ENCODE results near the gene TUBA1A. TPM values are rescaled to one million over a fixed set of nuclear protein-coding genes. Genes with fewer than 3 reads are reported as not detected.

The TUBA1A gene
- total RNA-seq, 1 donor from 2014 or later: 102 TPM

DNA sequence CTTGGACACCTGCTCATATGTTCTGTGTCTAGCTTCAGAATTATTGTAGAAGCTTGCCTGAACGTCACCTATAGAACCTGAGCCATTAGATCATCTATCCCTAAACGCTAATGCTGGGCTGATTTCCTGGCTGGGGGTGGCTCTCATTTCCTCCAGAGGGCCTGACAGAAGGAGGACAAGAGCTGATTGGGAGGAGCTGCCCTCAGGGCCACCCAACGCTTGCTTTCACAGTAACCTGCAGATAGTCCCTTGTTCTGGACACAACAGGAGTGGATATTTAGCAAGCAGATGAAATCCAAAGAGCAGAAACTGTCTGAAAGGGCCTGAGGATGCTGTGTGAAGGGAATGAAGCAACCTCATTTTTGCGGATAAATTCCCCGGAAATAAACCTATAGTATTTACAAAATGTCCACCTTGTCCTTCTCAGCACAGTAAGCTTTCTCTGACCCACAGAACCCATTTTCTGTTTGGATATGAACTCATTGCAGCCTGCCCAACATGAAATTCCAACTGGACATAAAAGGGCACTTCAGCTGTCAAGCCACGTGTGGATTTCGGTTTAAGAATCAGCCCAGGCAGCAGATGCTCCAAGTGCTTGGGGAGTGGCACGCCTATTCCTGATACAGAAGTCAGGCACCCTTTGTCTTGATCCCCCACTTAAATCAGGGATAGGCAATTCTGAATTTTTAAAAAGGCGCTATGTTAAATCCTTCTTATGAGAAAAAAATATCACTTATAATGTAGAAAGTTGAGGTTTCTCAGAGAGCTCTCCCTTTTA, 43.2 kb upstream of the TUBA1A start:
- Histone ChIP-seq H3K9me3 (replicated peaks) (no peaks in the 10 kb centered on the region), H3K4me1 (peaks cover 32% of the 10 kb centered on the region), H3K27me3 (ENCODE audit: low read depth) (no peaks in the 10 kb centered on the region), H3K27ac (replicated peaks) (peak overlapping the region; percentile 98), H3K36me3 (no peaks in the 10 kb centered on the region), H3K4me3 (peak overlapping the region; percentile 44)
- DNase-seq: no peak
- intact Hi-C loops (cut with micrococcal nuclease): loop anchor here (10.0 kb wide), 2 partner anchors 47 to 147 kb away; partner anchors contain the start of gene TUBA1A
- TF ChIP-seq, protein P1, sequence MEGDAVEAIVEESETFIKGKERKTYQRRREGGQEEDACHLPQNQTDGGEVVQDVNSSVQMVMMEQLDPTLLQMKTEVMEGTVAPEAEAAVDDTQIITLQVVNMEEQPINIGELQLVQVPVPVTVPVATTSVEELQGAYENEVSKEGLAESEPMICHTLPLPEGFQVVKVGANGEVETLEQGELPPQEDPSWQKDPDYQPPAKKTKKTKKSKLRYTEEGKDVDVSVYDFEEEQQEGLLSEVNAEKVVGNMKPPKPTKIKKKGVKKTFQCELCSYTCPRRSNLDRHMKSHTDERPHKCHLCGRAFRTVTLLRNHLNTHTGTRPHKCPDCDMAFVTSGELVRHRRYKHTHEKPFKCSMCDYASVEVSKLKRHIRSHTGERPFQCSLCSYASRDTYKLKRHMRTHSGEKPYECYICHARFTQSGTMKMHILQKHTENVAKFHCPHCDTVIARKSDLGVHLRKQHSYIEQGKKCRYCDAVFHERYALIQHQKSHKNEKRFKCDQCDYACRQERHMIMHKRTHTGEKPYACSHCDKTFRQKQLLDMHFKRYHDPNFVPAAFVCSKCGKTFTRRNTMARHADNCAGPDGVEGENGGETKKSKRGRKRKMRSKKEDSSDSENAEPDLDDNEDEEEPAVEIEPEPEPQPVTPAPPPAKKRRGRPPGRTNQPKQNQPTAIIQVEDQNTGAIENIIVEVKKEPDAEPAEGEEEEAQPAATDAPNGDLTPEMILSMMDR (IDR thresholded peaks at IDR 0.05; ENCODE audit: borderline replicate concordance): no peak

DNA sequence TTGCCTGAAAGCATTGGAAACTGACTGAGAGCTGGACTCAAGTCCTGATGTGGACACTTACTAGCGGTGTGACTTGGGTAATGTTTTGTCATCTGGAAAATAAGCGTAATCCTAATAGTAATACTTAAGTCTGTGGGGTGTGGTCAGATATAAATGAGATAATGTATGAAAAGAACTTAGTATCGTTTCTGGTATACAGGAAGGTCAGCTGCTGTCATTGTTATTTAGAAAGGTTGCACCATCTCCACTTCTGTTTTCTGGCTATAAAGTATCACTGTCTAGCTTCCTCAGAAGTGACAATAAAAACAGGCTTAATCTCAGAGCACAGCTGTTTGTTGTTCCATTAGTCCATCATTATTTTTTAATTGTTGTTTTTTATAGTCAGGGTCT, 41.9 kb upstream of the TUBA1A start:
- H3K36me3 ChIP-seq: no peaks in the 10 kb centered on the region
- no peaks in the 10 kb centered on the region for H3K27me3 ChIP-seq (ENCODE audit: low read depth)
- TF ChIP-seq, protein P1 (IDR thresholded peaks at IDR 0.05; ENCODE audit: borderline replicate concordance): no peak
- no peak overlapping the region for H3K27ac ChIP-seq (replicated peaks)
- DNase-seq: no peak
- H3K4me3 ChIP-seq: no peak overlapping the region
- intact Hi-C loops (cut with micrococcal nuclease): loop anchor here (10.0 kb wide), 2 partner anchors 46 to 146 kb away; partner anchors contain the start of gene TUBA1A
- H3K4me1 ChIP-seq: peaks cover 32% of the 10 kb centered on the region
- H3K9me3 ChIP-seq (replicated peaks): no peaks in the 10 kb centered on the region

DNA sequence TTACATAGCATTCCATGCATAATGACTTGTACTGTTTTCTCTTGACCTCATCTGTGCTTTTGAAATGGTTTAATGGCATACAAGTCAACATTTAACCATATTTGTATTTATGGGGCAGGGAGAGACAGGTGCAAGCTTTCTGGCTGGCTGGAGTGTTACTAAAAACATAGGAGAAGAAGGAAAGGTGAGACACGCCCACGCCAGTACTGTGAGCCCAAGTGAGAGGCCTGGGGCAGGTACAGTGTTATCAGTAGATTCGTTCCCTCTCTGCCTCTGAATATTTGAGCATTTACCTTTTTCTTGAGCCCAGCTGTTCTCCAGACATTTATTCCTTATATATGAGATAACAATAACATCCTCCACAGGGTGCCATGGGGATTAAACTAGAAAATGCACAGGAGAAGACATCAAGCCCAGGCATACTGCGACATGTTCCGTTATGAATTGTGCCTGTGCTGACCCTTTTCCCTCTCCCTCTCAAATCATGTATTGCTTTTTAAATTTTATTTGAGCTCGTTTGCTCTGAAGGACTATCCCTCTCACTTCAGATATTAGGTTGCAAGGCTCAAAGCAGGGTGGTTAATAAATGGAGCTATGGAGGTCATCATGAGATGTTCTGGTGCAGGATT, 41.4 kb upstream of the TUBA1A start:
- intact Hi-C loops (cut with micrococcal nuclease): loop anchor here (10.0 kb wide), 2 partner anchors 45 to 145 kb away; partner anchors contain the start of gene TUBA1A
- Histone ChIP-seq H3K36me3 (no peaks in the 10 kb centered on the region), H3K27me3 (ENCODE audit: low read depth) (no peaks in the 10 kb centered on the region), H3K4me3 (no peak overlapping the region), H3K4me1 (peaks cover 32% of the 10 kb centered on the region), H3K27ac (replicated peaks) (no peak overlapping the region), H3K9me3 (replicated peaks) (no peaks in the 10 kb centered on the region)
- TF ChIP-seq, protein P1 (IDR thresholded peaks at IDR 0.05; ENCODE audit: borderline replicate concordance): no peak
- no peak for DNase-seq

- no peak for DNase-seq
- Histone ChIP-seq H3K36me3 (no peaks in the 10 kb centered on the region), H3K27me3 (ENCODE audit: low read depth) (no peaks in the 10 kb centered on the region), H3K4me1 (peaks cover 20% of the 10 kb centered on the region), H3K27ac (replicated peaks) (no peak overlapping the region), H3K9me3 (replicated peaks) (no peaks in the 10 kb centered on the region), H3K4me3 (no peak overlapping the region)
- TF ChIP-seq, protein P1 (IDR thresholded peaks at IDR 0.05; ENCODE audit: borderline replicate concordance): no peak
- intact Hi-C loops (cut with micrococcal nuclease): no loop called here
Observed at GRCh38 chr12:49228653-49229052, 39.8 kb upstream of the TUBA1A start.

DNA sequence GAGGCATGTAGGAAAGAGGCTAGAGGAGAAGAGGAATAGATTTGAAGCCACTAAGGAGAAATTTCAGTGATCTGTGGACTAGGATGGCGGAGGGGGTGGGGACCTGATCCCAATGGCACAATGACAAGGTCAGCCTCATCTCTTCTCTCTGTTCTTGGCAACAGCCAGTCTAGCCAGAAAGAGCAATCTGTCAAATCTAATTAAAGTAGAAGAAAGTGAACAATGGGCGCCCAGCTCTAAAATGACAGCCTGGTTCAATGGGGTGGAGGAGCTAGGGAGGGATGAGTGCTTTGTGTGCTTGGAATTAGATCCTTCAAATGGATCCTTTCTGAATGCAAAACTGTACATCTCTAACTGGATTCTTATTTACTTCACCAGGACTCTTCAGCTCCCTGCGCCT, 38.8 kb upstream of the TUBA1A start:
- Histone ChIP-seq H3K4me1 (peaks cover 13% of the 10 kb centered on the region), H3K9me3 (replicated peaks) (no peaks in the 10 kb centered on the region), H3K36me3 (no peaks in the 10 kb centered on the region), H3K4me3 (no peak overlapping the region), H3K27ac (replicated peaks) (no peak overlapping the region), H3K27me3 (ENCODE audit: low read depth) (no peaks in the 10 kb centered on the region)
- TF ChIP-seq, protein P1 (IDR thresholded peaks at IDR 0.05; ENCODE audit: borderline replicate concordance): no peak
- no peak for DNase-seq
- intact Hi-C loops (cut with micrococcal nuclease): no loop called here

All from left ventricle myocardium inferior (tissue), 1 donor.